Neural progenitor cell (in vitro differentiated cells): Measurements from ENCODE around the gene PPP4C. TPM values are rescaled to one million over a fixed set of nuclear protein-coding genes. Genes with fewer than 3 reads are reported as not detected.

ENCODE experiments used
- DNase-seq: peaks from one replicate; pipeline ENCODE4 v3.0.0-alpha.2; 2016; ENCODE audit warnings: low spot score
- H2AFZ ChIP-seq: fragments of 200-600 bp; sonication (generic); replicated peaks from 2 replicates; pipeline ENCODE4 v1.6.1; 2016; ENCODE audit warnings: antibody characterized with exemption
- H3F3A ChIP-seq: fragments of 200-600 bp; sonication (generic); 2 replicates; pipeline ENCODE4 v1.6.1; 2016; ENCODE audit warnings: antibody characterized with exemption, low read depth
- H3K27ac ChIP-seq: fragments of 200-600 bp; sonication (generic); 2 replicates; pipeline ENCODE4 v1.5.1; 2016; ENCODE audit warnings: mild to moderate bottlenecking
- H3K27me3 ChIP-seq: fragments of 200-600 bp; sonication (generic); 2 replicates; pipeline ENCODE4 v1.6.1; 2016; ENCODE audit warnings: mild to moderate bottlenecking, moderate library complexity
- H3K36me3 ChIP-seq: fragments of 200-600 bp; sonication (generic); 2 replicates; pipeline ENCODE4 v1.5.1; 2016
- H3K4me1 ChIP-seq: fragments of 200-600 bp; sonication (generic); 2 replicates; pipeline ENCODE4 v1.6.1; 2016; ENCODE audit warnings: mixed run types
- H3K4me2 ChIP-seq: fragments of 200-600 bp; sonication (generic); 2 replicates; pipeline ENCODE4 v1.6.1; 2016
- H3K4me3 ChIP-seq: fragments of 200-600 bp; sonication (generic); 2 replicates; pipeline ENCODE4 v1.5.1; 2016
- H3K79me2 ChIP-seq: fragments of 200-600 bp; sonication (generic); 2 replicates; pipeline ENCODE4 v1.6.1; 2016; ENCODE audit warnings: low read depth
- H3K9ac ChIP-seq: fragments of 200-600 bp; sonication (generic); 2 replicates; pipeline ENCODE4 v1.6.1; 2016
- H3K9me3 ChIP-seq: fragments of 200-600 bp; sonication (generic); 2 replicates; pipeline ENCODE4 v1.5.1; 2016; ENCODE audit warnings: low read depth
- H4K20me1 ChIP-seq: fragments of 200-600 bp; sonication (generic); 2 replicates; pipeline ENCODE4 v1.6.1; 2016; ENCODE audit warnings: low read depth
- H3K27ac Mint-ChIP-seq: 3 replicates; pipeline ENCODE4 v1.8.0; 2021; ENCODE audit warnings: mixed read lengths
- H3K27me3 Mint-ChIP-seq: 2 replicates; pipeline ENCODE4 v1.8.0; 2022; ENCODE audit warnings: low read depth, mild to moderate bottlenecking, inconsistent platforms, moderate library complexity, mixed read lengths; ENCODE audit not compliant: insufficient read depth
- H3K36me3 Mint-ChIP-seq: 3 replicates; pipeline ENCODE4 v1.8.0; 2021; ENCODE audit warnings: mixed read lengths
- H3K4me1 Mint-ChIP-seq: 3 replicates; pipeline ENCODE4 v1.8.0; 2021; ENCODE audit warnings: mixed read lengths
- H3K4me3 Mint-ChIP-seq: 3 replicates; pipeline ENCODE4 v1.8.0; 2021; ENCODE audit warnings: mild to moderate bottlenecking, moderate library complexity, mixed read lengths
- H3K9me3 Mint-ChIP-seq: 3 replicates; pipeline ENCODE4 v1.8.0; 2020; ENCODE audit warnings: mixed read lengths
- CTCF ChIP-seq: fragments of 200-600 bp; sonication (generic); IDR thresholded peaks from 2 replicates; pipeline ENCODE4 v1.5.1; 2017; ENCODE audit warnings: antibody characterized with exemption, mild to moderate bottlenecking
- EZH2 ChIP-seq: fragments of 200-600 bp; sonication (generic); IDR thresholded peaks from 2 replicates; pipeline ENCODE4 v1.6.1; 2017; ENCODE audit warnings: antibody characterized with exemption, mild to moderate bottlenecking, moderate library complexity
- EZH2phosphoT487 ChIP-seq: fragments of 200-600 bp; sonication (generic); IDR thresholded peaks from 2 replicates; pipeline ENCODE4 v1.6.1; 2017; ENCODE audit warnings: antibody characterized with exemption
- total RNA-seq: library from RNA; depleted of rRNA; stranded (reverse); fragments of >200 nt; gene quantifications from 2 replicates; pipeline ENCODE4 v1.2.3, GENCODE V29; 2015; ENCODE audit warnings: low replicate concordance

PPP4C gene
- total RNA-seq, 1 donor from 2014 or later, result 93.3 TPM

- H3K4me1 Mint-ChIP-seq, result peaks cover 41% of the 10 kb centered on the region
- Histone ChIP-seq H3K36me3 (peaks cover 4% of the 10 kb centered on the region), H3K9ac (no peak overlapping the region), H2AFZ (no peak overlapping the region), H4K20me1 (peaks cover 34% of the 10 kb centered on the region), H3K27me3 (no peaks in the 10 kb centered on the region), H3K4me2 (peak overlapping the region; percentile 76), H3K4me1 (peaks cover 33% of the 10 kb centered on the region), H3F3A (peaks cover 39% of the 10 kb centered on the region), H3K79me2 (peaks cover 37% of the 10 kb centered on the region), H3K27ac (no peak overlapping the region), H3K9me3 (no peaks in the 10 kb centered on the region), H3K4me3 (peak overlapping the region; percentile 83)
- H3K9me3 Mint-ChIP-seq, result peaks cover 20% of the 10 kb centered on the region
- TF ChIP-seq EZH2phosphoT487 (no peak), CTCF (no peak), EZH2 (no peak)
- H3K36me3 Mint-ChIP-seq, result peaks cover 17% of the 10 kb centered on the region
- peaks cover 3% of the 10 kb centered on the region for H3K27me3 Mint-ChIP-seq
- DNase-seq, result peak; percentile 13
- no peak overlapping the region for H3K27ac Mint-ChIP-seq
- peak overlapping the region; percentile 87 for H3K4me3 Mint-ChIP-seq
Measured at GRCh38 chr16:30095166-30096078, 19.6 kb downstream of the PPP4C start.

- H3K27ac ChIP-seq, result peak within 1 kb of the TSS; percentile 99
- peaks cover 34% of the 10 kb centered on the region for H3K4me1 ChIP-seq
- peak within 1 kb of the TSS; percentile 83 for H3K9ac ChIP-seq
- H3K36me3 ChIP-seq, result peaks cover 7% of the 10 kb centered on the region
- Mint-ChIP-seq H3K36me3 (peaks cover 17% of the 10 kb centered on the region), H3K4me3 (peak within 1 kb of the TSS; percentile 87), H3K27me3 (peaks cover 3% of the 10 kb centered on the region), H3K9me3 (peaks cover 20% of the 10 kb centered on the region), H3K4me1 (peaks cover 39% of the 10 kb centered on the region), H3K27ac (peak within 1 kb of the TSS; percentile 83)
- H2AFZ ChIP-seq, result peak within 1 kb of the TSS; percentile 38
- H3K79me2 ChIP-seq, result peaks cover 45% of the 10 kb centered on the region
- peak within 1 kb of the TSS; percentile 83 for H3K4me3 ChIP-seq
- peak; percentile 99 for DNase-seq
- peaks cover 39% of the 10 kb centered on the region for H3F3A ChIP-seq
- TF ChIP-seq EZH2, result no peak
- TF ChIP-seq EZH2phosphoT487, result no peak
- TF ChIP-seq CTCF, result no peak
- H3K9me3 ChIP-seq, result no peaks in the 10 kb centered on the region
- H3K4me2 ChIP-seq, result peak within 1 kb of the TSS; percentile 97
- peaks cover 42% of the 10 kb centered on the region for H4K20me1 ChIP-seq
- H3K27me3 ChIP-seq, result no peaks in the 10 kb centered on the region
Measured at GRCh38 chr16:30096105-30096861, 20.5 kb downstream of the PPP4C start, which contains the start of gene YPEL3. TSS of gene YPEL3 (minus strand) at chr16:30096213. CDS start at chr16:30095482, 731 bp downstream.

- Mint-ChIP-seq H3K27ac (peak overlapping the region; percentile 83), H3K36me3 (peaks cover 17% of the 10 kb centered on the region), H3K4me3 (peak overlapping the region; percentile 81), H3K27me3 (peaks cover 3% of the 10 kb centered on the region), H3K9me3 (peaks cover 20% of the 10 kb centered on the region), H3K4me1 (peaks cover 35% of the 10 kb centered on the region)
- no peaks in the 10 kb centered on the region for H3K9me3 ChIP-seq
- H3K9ac ChIP-seq, result peak overlapping the region; percentile 83
- peak overlapping the region; percentile 97 for H3K4me2 ChIP-seq
- peaks cover 39% of the 10 kb centered on the region for H3K4me1 ChIP-seq
- peak; percentile 91 for DNase-seq
- H3K36me3 ChIP-seq, result peaks cover 9% of the 10 kb centered on the region
- H3K4me3 ChIP-seq, result peak overlapping the region; percentile 83
- TF ChIP-seq CTCF (no peak), EZH2 (no peak), EZH2phosphoT487 (no peak)
- H3K27ac ChIP-seq, result peak overlapping the region; percentile 99
- H3K79me2 ChIP-seq, result peaks cover 52% of the 10 kb centered on the region
- H3F3A ChIP-seq, result peaks cover 38% of the 10 kb centered on the region
- H4K20me1 ChIP-seq, result peaks cover 50% of the 10 kb centered on the region
- no peaks in the 10 kb centered on the region for H3K27me3 ChIP-seq
- H2AFZ ChIP-seq, result peak overlapping the region; percentile 38
Measured at GRCh38 chr16:30096862-30097563, 21.2 kb downstream of the PPP4C start.
